Astrocyte (in vitro differentiated cells and primary cell): Measurements from ENCODE around the gene DCST2. TPM values are rescaled to one million over a fixed set of nuclear protein-coding genes. Genes with fewer than 3 reads are reported as not detected.

Experiments
- DNase-seq: peaks from one replicate; pipeline ENCODE4 v3.0.0-alpha.2; 2010; ENCODE audit warnings: low read depth
- FAIRE-seq: peaks from 2 replicates; lab custom pipeline; 2011; peaks lifted over from hg19 to GRCh38; lab: Jason Lieb, UNC
- H2AFZ ChIP-seq: 2 replicates; pipeline ENCODE4 v1.6.0; 2012; ENCODE audit warnings: low read depth, low read length, inconsistent platforms
- H3K27ac ChIP-seq: 2 replicates; pipeline ENCODE4 v1.5.1; 2011; ENCODE audit warnings: low read depth, low read length, inconsistent platforms
- H3K27me3 ChIP-seq: 2 replicates; pipeline ENCODE4 v1.6.0; 2011; ENCODE audit warnings: low read length, inconsistent platforms; ENCODE audit not compliant: insufficient read depth
- H3K36me3 ChIP-seq: 2 replicates; pipeline ENCODE4 v1.5.1; 2011; ENCODE audit warnings: low read length, inconsistent platforms; ENCODE audit not compliant: insufficient read depth
- H3K4me1 ChIP-seq: 2 replicates; pipeline ENCODE4 v1.5.1; 2011; ENCODE audit warnings: low read length, inconsistent platforms; ENCODE audit not compliant: insufficient read depth
- H3K4me2 ChIP-seq: 2 replicates; pipeline ENCODE4 v1.6.0; 2012; ENCODE audit warnings: low read length, inconsistent platforms
- H3K4me3 ChIP-seq: 2 replicates; pipeline ENCODE4 v1.5.1; 2011; ENCODE audit warnings: low read depth, mild to moderate bottlenecking, low read length, inconsistent platforms; ENCODE audit not compliant: insufficient read depth
- H3K79me2 ChIP-seq: 2 replicates; pipeline ENCODE4 v1.6.0; 2012; ENCODE audit warnings: mild to moderate bottlenecking, low read length, inconsistent platforms; ENCODE audit not compliant: insufficient read depth
- H3K9ac ChIP-seq: 2 replicates; pipeline ENCODE4 v1.6.0; 2012; ENCODE audit warnings: mild to moderate bottlenecking, low read length, inconsistent platforms
- H3K9me3 ChIP-seq: 2 replicates; pipeline ENCODE4 v1.5.1; 2012; ENCODE audit warnings: low read depth, mild to moderate bottlenecking, low read length, inconsistent platforms; ENCODE audit not compliant: insufficient read depth
- H4K20me1 ChIP-seq: 2 replicates; pipeline ENCODE4 v1.6.0; 2012; ENCODE audit warnings: low read length, inconsistent platforms; ENCODE audit not compliant: insufficient read depth
- H3K27ac Mint-ChIP-seq: one replicate; pipeline ENCODE4 v1.8.0; 2021; ENCODE audit warnings: mild to moderate bottlenecking, mixed read lengths; ENCODE audit not compliant: unreplicated experiment
- H3K27me3 Mint-ChIP-seq: one replicate; pipeline ENCODE4 v1.8.0; 2021; ENCODE audit warnings: low read depth, mixed read lengths; ENCODE audit not compliant: unreplicated experiment
- H3K36me3 Mint-ChIP-seq: one replicate; pipeline ENCODE4 v1.8.0; 2021; ENCODE audit warnings: low read depth, mixed read lengths; ENCODE audit not compliant: unreplicated experiment
- H3K4me1 Mint-ChIP-seq: one replicate; pipeline ENCODE4 v1.8.0; 2021; ENCODE audit warnings: low read depth, mixed read lengths; ENCODE audit not compliant: unreplicated experiment
- H3K4me3 Mint-ChIP-seq: one replicate; pipeline ENCODE4 v1.8.0; 2021; ENCODE audit warnings: mild to moderate bottlenecking, moderate library complexity, mixed read lengths; ENCODE audit not compliant: unreplicated experiment
- H3K9me3 Mint-ChIP-seq: one replicate; pipeline ENCODE4 v1.8.0; 2021; ENCODE audit warnings: mild to moderate bottlenecking, mixed read lengths; ENCODE audit not compliant: unreplicated experiment
- CTCF ChIP-seq: IDR thresholded peaks from 2 replicates; pipeline ENCODE4 v1.5.1; 2011; ENCODE audit warnings: low read depth, mild to moderate bottlenecking, inconsistent platforms, low read length, moderate library complexity; ENCODE audit not compliant: insufficient read depth
- EZH2 ChIP-seq: IDR thresholded peaks from 2 replicates; pipeline ENCODE4 v1.6.1; 2012; ENCODE audit warnings: mild to moderate bottlenecking, low read length, inconsistent platforms; ENCODE audit not compliant: insufficient read depth
- total RNA-seq: library from RNA; stranded (reverse); gene quantifications from 2 replicates; pipeline ENCODE4 v1.2.1, GENCODE V29; 2021

Gene DCST2
- total RNA-seq, 1 donor from 2014 or later: 0.34 TPM

DNA sequence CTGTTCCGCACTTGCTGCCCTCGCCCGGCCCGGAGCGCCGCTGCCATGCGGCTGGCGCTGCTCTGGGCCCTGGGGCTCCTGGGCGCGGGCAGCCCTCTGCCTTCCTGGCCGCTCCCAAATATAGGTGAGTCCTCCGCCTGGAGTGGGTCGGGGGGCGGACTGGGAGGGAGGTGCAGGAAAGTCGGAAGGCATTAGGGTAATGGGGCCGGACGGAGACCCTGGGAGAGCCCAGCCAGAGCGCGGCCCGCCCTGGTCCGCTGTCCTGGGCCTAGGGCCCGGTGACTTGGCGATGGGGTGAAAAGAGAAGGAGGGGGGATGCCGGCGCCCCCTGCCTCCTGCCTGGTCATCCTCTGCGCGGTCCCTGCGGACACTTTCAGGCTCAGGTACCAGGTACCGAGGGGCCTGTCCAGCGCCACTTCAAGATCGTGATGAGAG lies 17.8 kb upstream of the DCST2 start:
- Histone ChIP-seq H3K36me3 (no peaks in the 10 kb centered on the region), H3K27me3 (no peaks in the 10 kb centered on the region), H3K79me2 (no peaks in the 10 kb centered on the region), H3K4me2 (peak overlapping the region; percentile 93), H3K27ac (peak overlapping the region; percentile 18), H2AFZ (peak overlapping the region; percentile 93), H3K4me1 (peaks cover 22% of the 10 kb centered on the region), H3K9ac (peak overlapping the region; percentile 72), H3K4me3 (peak overlapping the region; percentile 70), H4K20me1 (peaks cover 6% of the 10 kb centered on the region), H3K9me3 (no peaks in the 10 kb centered on the region)
- Mint-ChIP-seq H3K27ac (no peak overlapping the region), H3K4me1 (peaks cover 20% of the 10 kb centered on the region), H3K27me3 (no peaks in the 10 kb centered on the region), H3K9me3 (no peaks in the 10 kb centered on the region), H3K4me3 (peak overlapping the region; percentile 79), H3K36me3 (peaks cover 8% of the 10 kb centered on the region)
- DNase-seq (no peak), FAIRE-seq (no peak)
- TF ChIP-seq EZH2 (no peak), CTCF (no peak)

- Histone ChIP-seq H2AFZ (peak within 1 kb of the TSS; percentile 98), H4K20me1 (peaks cover 6% of the 10 kb centered on the region), H3K4me3 (peak within 1 kb of the TSS; percentile 70), H3K4me2 (peak within 1 kb of the TSS; percentile 93), H3K27ac (peak within 1 kb of the TSS; percentile 18), H3K79me2 (no peaks in the 10 kb centered on the region), H3K9ac (peak within 1 kb of the TSS; percentile 74), H3K4me1 (peaks cover 24% of the 10 kb centered on the region), H3K9me3 (no peaks in the 10 kb centered on the region), H3K36me3 (no peaks in the 10 kb centered on the region), H3K27me3 (no peaks in the 10 kb centered on the region)
- H3K4me3 Mint-ChIP-seq: peak within 1 kb of the TSS; percentile 88
- H3K36me3 Mint-ChIP-seq: peaks cover 2% of the 10 kb centered on the region
- no peak for FAIRE-seq
- no peaks in the 10 kb centered on the region for H3K9me3 Mint-ChIP-seq
- peaks cover 21% of the 10 kb centered on the region for H3K4me1 Mint-ChIP-seq
- no peak for TF ChIP-seq EZH2
- peak; percentile 67 for TF ChIP-seq CTCF
- H3K27me3 Mint-ChIP-seq: no peaks in the 10 kb centered on the region
- peak; percentile 35 for DNase-seq
- H3K27ac Mint-ChIP-seq: peak within 1 kb of the TSS; percentile 91
These were observed 17.2 kb upstream of the DCST2 start, which contains the start of gene ADAM15 for GRCh38 chr1:155050560-155051341. TSS of gene ADAM15 (plus strand) at chr1:155051316. CDS start at chr1:155051387, 71 bp downstream.
